DOHH2 (cell line): ENCODE measurements around the gene MAPK11.
A peak's percentile ranks its signal among the peaks of the same experiment; 100 is the strongest.

Experiments
- H3F3A ChIP-seq: fragments of 200-600 bp; sonication (generic), shearing (Covaris generic); 2 replicates; pipeline ENCODE4 v1.6.0; 2016; ENCODE audit warnings: antibody characterized with exemption, mild to moderate bottlenecking; ENCODE audit not compliant: control insufficient read depth, insufficient read depth
- H3K27ac ChIP-seq: fragments of 200-600 bp; sonication (generic); 2 replicates; pipeline ENCODE4 v1.5.1; 2014; ENCODE audit warnings: low read depth, mild to moderate bottlenecking, low read length, moderate library complexity
- H3K27me3 ChIP-seq: fragments of 200-600 bp; sonication (generic); 2 replicates; pipeline ENCODE4 v1.6.1; 2014; ENCODE audit warnings: mild to moderate bottlenecking, low read length, mixed read lengths; ENCODE audit not compliant: control insufficient read depth
- H3K36me3 ChIP-seq: fragments of 200-600 bp; sonication (generic); 2 replicates; pipeline ENCODE4 v1.6.1; 2014; ENCODE audit warnings: mild to moderate bottlenecking, low read length, moderate library complexity, mixed read lengths; ENCODE audit not compliant: control insufficient read depth
- H3K4me1 ChIP-seq: fragments of 200-600 bp; sonication (generic); 2 replicates; pipeline ENCODE4 v1.6.1; 2014; ENCODE audit warnings: mild to moderate bottlenecking, low read length, mixed read lengths; ENCODE audit not compliant: control insufficient read depth
- H3K4me2 ChIP-seq: fragments of 200-600 bp; sonication (generic); 2 replicates; pipeline ENCODE4 v1.6.0; 2014; ENCODE audit warnings: mild to moderate bottlenecking, low read length, moderate library complexity
- H3K4me3 ChIP-seq: fragments of 200-600 bp; sonication (generic); 2 replicates; pipeline ENCODE4 v1.5.1; 2014; ENCODE audit warnings: mild to moderate bottlenecking, low read length, mixed read lengths
- H3K79me2 ChIP-seq: fragments of 200-600 bp; sonication (generic); 2 replicates; pipeline ENCODE4 v1.6.1; 2014; ENCODE audit warnings: mild to moderate bottlenecking, low read length, mixed read lengths; ENCODE audit not compliant: control insufficient read depth
- H3K9me2 ChIP-seq: fragments of 200-600 bp; sonication (generic); replicated peaks from 2 replicates; pipeline ENCODE4 v1.6.1; 2014; ENCODE audit warnings: mild to moderate bottlenecking, low read length, mixed read lengths; ENCODE audit not compliant: control insufficient read depth
- H3K9me3 ChIP-seq: fragments of 200-600 bp; sonication (generic); 2 replicates; pipeline ENCODE4 v1.6.1; 2014; ENCODE audit warnings: antibody characterized with exemption, low read length, mixed read lengths; ENCODE audit not compliant: control insufficient read depth, insufficient read depth
- H4K20me1 ChIP-seq: fragments of 200-600 bp; sonication (generic); 2 replicates; pipeline ENCODE4 v1.6.0; 2014; ENCODE audit warnings: low read depth, mild to moderate bottlenecking, antibody characterized with exemption, low read length, moderate library complexity; ENCODE audit not compliant: control insufficient read depth, insufficient read depth
- CTCF ChIP-seq: fragments of 200-600 bp; sonication (generic); IDR thresholded peaks from one replicate; pipeline ENCODE4 v1.5.1; 2014; ENCODE audit warnings: antibody characterized with exemption, mild to moderate bottlenecking, low read depth, low read length; ENCODE audit not compliant: poor library complexity, severe bottlenecking
- EZH2phosphoT487 ChIP-seq: fragments of 200-600 bp; sonication (generic); IDR thresholded peaks from 2 replicates; pipeline ENCODE4 v1.6.1; 2017; ENCODE audit warnings: borderline replicate concordance, mild to moderate bottlenecking, antibody characterized with exemption, low read length, moderate library complexity, mixed read lengths

MAPK11 gene

GRCh38 chr22:50303848-50304527, 33.8 kb upstream of the MAPK11 start:
- Histone ChIP-seq H3K79me2 (peaks cover 78% of the 10 kb centered on the region), H3K9me3 (no peaks in the 10 kb centered on the region), H3F3A (peaks cover 29% of the 10 kb centered on the region), H3K4me2 (peak overlapping the region; percentile 99), H4K20me1 (peaks cover 15% of the 10 kb centered on the region), H3K36me3 (peaks cover 42% of the 10 kb centered on the region), H3K4me1 (peaks cover 85% of the 10 kb centered on the region), H3K27me3 (no peaks in the 10 kb centered on the region), H3K9me2 (no peaks in the 10 kb centered on the region), H3K27ac (peak overlapping the region; percentile 88), H3K4me3 (peak overlapping the region; percentile 97)
- peak; percentile 32 for TF ChIP-seq CTCF
- no peak for TF ChIP-seq EZH2phosphoT487

GRCh38 chr22:50303515-50303847, 33.3 kb upstream of the MAPK11 start:
- no peaks in the 10 kb centered on the region for H3K27me3 ChIP-seq
- peak overlapping the region; percentile 88 for H3K27ac ChIP-seq
- peaks cover 44% of the 10 kb centered on the region for H3K36me3 ChIP-seq
- peaks cover 85% of the 10 kb centered on the region for H3K4me1 ChIP-seq
- TF ChIP-seq CTCF (no peak), EZH2phosphoT487 (no peak)
- peaks cover 24% of the 10 kb centered on the region for H3F3A ChIP-seq
- no peaks in the 10 kb centered on the region for H3K9me2 ChIP-seq
- peaks cover 15% of the 10 kb centered on the region for H4K20me1 ChIP-seq
- no peaks in the 10 kb centered on the region for H3K9me3 ChIP-seq
- peak overlapping the region; percentile 97 for H3K4me3 ChIP-seq
- H3K4me2 ChIP-seq, result peak overlapping the region; percentile 99
- H3K79me2 ChIP-seq, result peaks cover 84% of the 10 kb centered on the region

- TF ChIP-seq CTCF (no peak), EZH2phosphoT487 (no peak)
- H3K27me3 ChIP-seq, result no peaks in the 10 kb centered on the region
- H3K9me2 ChIP-seq, result no peaks in the 10 kb centered on the region
- H3K9me3 ChIP-seq, result no peaks in the 10 kb centered on the region
- peaks cover 17% of the 10 kb centered on the region for H3F3A ChIP-seq
- peak overlapping the region; percentile 97 for H3K4me3 ChIP-seq
- H4K20me1 ChIP-seq, result peaks cover 18% of the 10 kb centered on the region
- peaks cover 93% of the 10 kb centered on the region for H3K79me2 ChIP-seq
- peaks cover 45% of the 10 kb centered on the region for H3K36me3 ChIP-seq
- H3K4me2 ChIP-seq, result peak overlapping the region; percentile 99
- H3K27ac ChIP-seq, result peak overlapping the region; percentile 88
- peaks cover 86% of the 10 kb centered on the region for H3K4me1 ChIP-seq
Measured at GRCh38 chr22:50302564-50302963, 32.4 kb upstream of the MAPK11 start.
